ENCODE data around the gene ZNF766. TPM values are rescaled to one million over a fixed set of nuclear protein-coding genes. Genes with fewer than 3 reads are reported as not detected.

Gene ZNF766
- total and polyA plus RNA-seq, 2 of the 8 experiments (the other 6 are each of a cell fraction or from before 2014, with no cell fraction given), result 8.3 to 31.9 TPM

DNA sequence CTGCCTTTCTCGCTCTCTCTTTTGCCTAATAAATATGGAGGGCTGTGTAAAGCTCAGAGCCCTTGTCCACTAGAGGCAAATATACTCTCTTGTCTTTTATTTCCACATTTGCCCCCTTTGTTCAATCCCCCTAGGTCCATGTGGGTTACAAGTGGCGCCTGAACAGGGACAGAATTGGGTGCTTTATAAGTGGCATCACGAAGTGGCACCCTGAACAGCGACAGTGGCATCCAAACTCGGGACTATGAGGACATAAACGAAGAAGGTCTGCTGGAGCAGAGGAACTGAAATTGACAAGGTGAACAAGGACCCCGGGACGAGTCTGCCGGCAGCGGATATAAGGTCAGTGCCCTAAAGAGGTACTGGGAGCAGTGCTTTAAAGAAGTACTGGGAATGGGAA, 62.4 kb downstream of the ZNF766 start (continued):
- TF ChIP-seq CEBPB (IDR thresholded peaks at IDR 0.05; ENCODE audit: low read depth, low read length) (no peak), BRCA1 (IDR thresholded peaks at IDR 0.05; ENCODE audit: low read depth, low read length) (no peak), BACH1 (IDR thresholded peaks at IDR 0.05; ENCODE audit: low read length) (no peak), SAP30 (IDR thresholded peaks at IDR 0.05; ENCODE audit: insufficient read depth, insufficient replicate concordance, low read length) (no peak)

All from H1 (cell line).